ENCODE data around the gene KCTD4.
"Not testable (repeated sequence)": the region's sequence is repeated elsewhere in the genome, so short reads cannot be mapped to it uniquely, and the experiment has no call there.

The KCTD4 gene

DNA sequence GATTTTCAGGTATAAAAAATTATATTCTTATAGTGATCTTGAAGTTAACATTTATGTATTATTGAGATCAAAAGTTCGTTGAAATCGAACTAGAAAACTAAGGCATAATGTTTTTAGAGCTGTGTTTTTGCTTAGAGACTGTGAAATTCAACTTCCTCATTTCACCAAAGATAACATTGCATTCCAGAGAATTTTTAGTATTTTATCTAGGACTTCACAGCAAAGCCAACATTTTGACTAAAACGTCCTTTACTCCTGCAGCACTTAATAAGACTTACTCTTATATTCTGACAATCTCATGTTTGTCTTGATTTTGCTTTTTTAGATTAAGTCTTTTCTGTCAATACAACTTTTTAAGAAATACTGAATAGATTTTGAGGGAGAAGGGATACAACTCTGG lies 4.7 kb downstream of the KCTD4 start:
- TF ChIP-seq, protein P1, sequence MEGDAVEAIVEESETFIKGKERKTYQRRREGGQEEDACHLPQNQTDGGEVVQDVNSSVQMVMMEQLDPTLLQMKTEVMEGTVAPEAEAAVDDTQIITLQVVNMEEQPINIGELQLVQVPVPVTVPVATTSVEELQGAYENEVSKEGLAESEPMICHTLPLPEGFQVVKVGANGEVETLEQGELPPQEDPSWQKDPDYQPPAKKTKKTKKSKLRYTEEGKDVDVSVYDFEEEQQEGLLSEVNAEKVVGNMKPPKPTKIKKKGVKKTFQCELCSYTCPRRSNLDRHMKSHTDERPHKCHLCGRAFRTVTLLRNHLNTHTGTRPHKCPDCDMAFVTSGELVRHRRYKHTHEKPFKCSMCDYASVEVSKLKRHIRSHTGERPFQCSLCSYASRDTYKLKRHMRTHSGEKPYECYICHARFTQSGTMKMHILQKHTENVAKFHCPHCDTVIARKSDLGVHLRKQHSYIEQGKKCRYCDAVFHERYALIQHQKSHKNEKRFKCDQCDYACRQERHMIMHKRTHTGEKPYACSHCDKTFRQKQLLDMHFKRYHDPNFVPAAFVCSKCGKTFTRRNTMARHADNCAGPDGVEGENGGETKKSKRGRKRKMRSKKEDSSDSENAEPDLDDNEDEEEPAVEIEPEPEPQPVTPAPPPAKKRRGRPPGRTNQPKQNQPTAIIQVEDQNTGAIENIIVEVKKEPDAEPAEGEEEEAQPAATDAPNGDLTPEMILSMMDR (IDR thresholded peaks at IDR 0.05; ENCODE audit: borderline replicate concordance, control extremely low read depth, extremely low read depth, insufficient read depth, missing control alignments) = no peak
- DNase-seq (ENCODE audit: low spot score) = no peak
- in situ Hi-C loops (cut with MboI; ENCODE audit: low sequenced_read_pairs, unreplicated experiment) = no loop called here

DNA sequence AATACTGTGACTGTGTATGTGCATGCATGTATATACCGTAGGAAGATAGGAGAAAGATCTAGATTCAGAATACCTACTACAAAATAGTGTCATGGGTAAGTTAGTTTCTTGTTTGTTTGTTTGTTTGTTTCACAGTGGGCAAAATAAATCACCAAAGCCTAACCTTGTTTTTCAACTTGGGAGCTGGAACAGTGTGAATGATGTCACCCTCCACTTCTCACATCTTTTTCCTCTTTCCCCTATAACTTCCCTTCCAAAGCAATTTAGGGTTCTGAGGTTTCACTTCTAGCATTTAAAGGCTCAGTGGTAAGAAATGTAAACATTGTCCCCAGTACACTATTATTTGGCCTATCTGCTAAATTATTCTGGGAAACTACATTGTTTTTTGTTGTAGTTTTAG lies 5.4 kb downstream of the KCTD4 start:
- DNase-seq (ENCODE audit: low spot score) = no peak
- in situ Hi-C loops (cut with MboI; ENCODE audit: low sequenced_read_pairs, unreplicated experiment) = no loop called here
- TF ChIP-seq, protein P1 (IDR thresholded peaks at IDR 0.05; ENCODE audit: borderline replicate concordance, control extremely low read depth, extremely low read depth, insufficient read depth, missing control alignments) = no peak

DNA sequence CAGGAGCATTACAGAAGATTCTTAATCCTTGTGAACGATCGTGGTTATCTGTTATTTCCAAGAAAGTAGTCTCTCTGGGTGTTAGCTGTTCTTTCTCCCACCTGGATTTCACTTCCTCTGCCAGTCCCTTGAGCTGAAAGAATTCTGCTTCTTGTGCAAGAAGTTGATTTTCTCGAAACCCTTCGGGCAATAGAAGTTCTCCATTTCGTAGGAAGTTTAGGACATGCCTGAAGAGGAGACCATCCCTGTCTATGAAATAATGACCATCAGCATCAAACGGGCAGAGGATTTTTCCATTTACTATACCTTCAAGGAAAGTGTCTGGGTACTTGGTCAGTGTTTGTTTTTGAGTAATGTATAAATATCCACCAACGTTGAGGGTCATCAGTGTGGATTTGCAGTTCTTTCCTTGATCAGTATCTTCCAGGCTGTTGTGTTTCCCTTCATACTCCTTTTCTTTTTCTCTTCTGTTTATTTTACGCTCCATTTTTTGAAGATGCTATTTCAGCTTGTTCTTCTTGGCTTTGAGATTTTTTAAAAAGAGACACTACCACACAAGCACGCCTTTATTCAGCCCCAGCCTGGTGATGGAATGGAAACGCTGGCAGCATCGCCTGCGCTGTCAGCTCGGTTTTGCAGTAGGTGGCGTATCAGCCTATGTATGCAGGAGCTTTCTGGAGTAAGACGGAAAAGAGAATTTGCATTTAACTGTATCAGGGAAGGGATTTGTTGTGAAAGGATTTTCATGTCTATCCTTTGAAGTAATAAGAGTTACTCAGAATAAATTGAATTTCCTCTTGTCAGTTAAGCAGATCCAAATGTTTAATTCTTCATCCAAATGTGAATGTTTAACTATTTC lies 6.5 kb downstream of the KCTD4 start:
- TF ChIP-seq, protein P1 (IDR thresholded peaks at IDR 0.05; ENCODE audit: borderline replicate concordance, control extremely low read depth, extremely low read depth, insufficient read depth, missing control alignments) = no peak
- no peak for DNase-seq (ENCODE audit: low spot score)
- in situ Hi-C loops (cut with MboI; ENCODE audit: low sequenced_read_pairs, unreplicated experiment) = no loop called here

DNA sequence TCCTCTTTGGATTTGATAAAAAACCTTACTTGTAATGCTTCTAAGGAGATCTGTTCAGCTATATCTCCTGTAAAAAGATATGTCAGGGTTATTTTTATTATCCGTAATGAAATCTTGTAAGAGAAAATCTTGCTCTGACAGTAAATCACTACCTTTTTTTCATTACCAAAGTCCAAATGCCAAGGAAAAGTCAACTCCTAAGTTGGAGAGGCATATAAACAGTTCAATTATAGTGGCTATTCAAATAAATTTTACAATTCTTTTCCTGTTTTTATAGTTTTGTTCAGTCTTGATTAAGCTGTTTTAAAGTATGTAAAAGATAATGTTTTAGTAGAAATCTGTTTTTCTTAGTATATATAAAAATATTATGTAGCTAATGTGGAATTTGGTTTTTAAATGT lies 9.0 kb downstream of the KCTD4 start:
- TF ChIP-seq, protein P1 (IDR thresholded peaks at IDR 0.05; ENCODE audit: borderline replicate concordance, control extremely low read depth, extremely low read depth, insufficient read depth, missing control alignments) = no peak
- in situ Hi-C loops (cut with MboI; ENCODE audit: low sequenced_read_pairs, unreplicated experiment) = no loop called here
- no peak for DNase-seq (ENCODE audit: low spot score)

DNA sequence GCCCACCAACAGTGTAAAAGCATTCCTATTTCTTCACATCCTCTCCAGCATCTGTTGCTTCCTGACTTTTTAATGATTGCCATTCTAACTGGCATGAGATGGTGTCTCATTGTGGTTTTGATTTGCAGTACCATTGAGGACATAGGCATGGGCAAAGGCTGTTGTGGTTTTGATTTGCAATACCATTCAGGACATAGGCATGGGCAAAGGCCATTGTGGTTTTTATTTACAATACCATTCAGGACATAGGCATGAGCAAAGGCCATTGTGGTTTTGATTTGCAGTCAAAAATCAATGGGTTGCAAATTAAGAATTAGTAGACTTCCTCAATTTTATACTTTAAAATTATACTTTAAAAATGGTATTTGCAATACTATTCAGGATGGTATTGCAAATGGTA lies 11.3 kb downstream of the KCTD4 start:
- DNase-seq (ENCODE audit: low spot score); in situ Hi-C loops (cut with MboI; ENCODE audit: low sequenced_read_pairs, unreplicated experiment): not testable (repeated sequence)

DNA sequence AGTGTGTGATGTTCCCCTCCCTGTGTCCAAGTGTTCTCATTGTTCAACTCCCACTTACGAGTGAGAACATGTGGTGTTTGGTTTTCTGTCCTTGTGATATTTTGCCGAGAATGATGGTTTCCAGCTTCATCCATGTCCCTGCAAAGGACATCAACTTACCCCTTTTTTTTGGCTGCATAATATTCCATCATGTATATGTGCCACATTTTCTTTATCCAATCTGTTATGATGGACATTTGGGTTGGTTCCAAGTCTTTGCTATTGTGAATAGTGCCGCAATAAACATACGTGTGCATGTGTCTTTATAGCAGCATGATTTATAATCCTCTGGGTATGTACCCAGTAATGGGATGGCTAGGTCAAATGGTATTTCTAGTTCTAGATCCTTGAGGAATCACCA lies 11.8 kb downstream of the KCTD4 start:
- DNase-seq (ENCODE audit: low spot score); in situ Hi-C loops (cut with MboI; ENCODE audit: low sequenced_read_pairs, unreplicated experiment): not testable (repeated sequence)

DNA sequence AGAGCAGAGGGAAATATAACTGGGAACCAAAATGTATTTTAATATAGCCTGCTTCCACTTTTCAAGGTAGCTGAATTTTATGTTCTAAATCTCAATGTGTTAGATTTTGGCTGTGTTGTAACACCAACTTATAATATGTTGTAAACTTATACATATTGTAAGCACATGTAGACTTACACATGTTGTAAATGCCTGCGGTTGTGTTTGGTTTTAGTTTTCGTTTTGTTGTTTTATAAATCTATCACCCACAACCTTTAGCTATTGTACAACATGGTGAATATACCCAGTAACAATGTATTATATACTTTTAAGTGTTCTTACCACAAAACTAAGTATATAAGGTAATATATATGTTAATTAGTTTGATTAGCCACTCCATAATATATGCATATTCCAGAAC lies 15.6 kb downstream of the KCTD4 start:
- in situ Hi-C loops (cut with MboI; ENCODE audit: low sequenced_read_pairs, unreplicated experiment) = no loop called here
- TF ChIP-seq, protein P1 (IDR thresholded peaks at IDR 0.05; ENCODE audit: borderline replicate concordance, control extremely low read depth, extremely low read depth, insufficient read depth, missing control alignments) = no peak
- no peak for DNase-seq (ENCODE audit: low spot score)

DNA sequence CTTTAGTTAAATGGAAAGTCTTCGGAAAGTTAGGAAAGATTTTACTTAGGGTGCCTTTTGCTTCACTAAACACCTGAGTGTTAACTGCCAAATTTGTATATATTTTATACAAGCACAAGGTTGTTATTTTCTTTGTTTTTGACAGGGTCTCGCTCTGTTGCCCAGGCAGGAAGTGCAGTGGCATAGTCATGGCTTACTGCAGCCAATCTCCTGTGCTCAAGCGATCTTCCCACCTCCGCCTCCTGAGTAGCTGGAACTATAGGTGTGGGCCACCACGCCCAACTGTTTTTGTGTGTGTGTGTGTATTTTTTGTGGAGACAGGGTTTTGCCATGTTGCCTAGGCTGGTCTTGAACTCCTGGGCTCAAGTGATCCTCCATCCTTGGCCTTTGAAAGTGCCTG lies 16.2 kb downstream of the KCTD4 start:
- DNase-seq (ENCODE audit: low spot score) = no peak
- in situ Hi-C loops (cut with MboI; ENCODE audit: low sequenced_read_pairs, unreplicated experiment) = no loop called here
- TF ChIP-seq, protein P1 (IDR thresholded peaks at IDR 0.05; ENCODE audit: borderline replicate concordance, control extremely low read depth, extremely low read depth, insufficient read depth, missing control alignments) = no peak

All from GM13976 (cell line).